Measurements from ENCODE around the gene SCUBE1. TPM values are rescaled to one million over a fixed set of nuclear protein-coding genes. Genes with fewer than 3 reads are reported as not detected.

The SCUBE1 gene
- total and polyA plus RNA-seq, 2 experiments from 2014 or later: 0.81 to 3.2 TPM

DNA sequence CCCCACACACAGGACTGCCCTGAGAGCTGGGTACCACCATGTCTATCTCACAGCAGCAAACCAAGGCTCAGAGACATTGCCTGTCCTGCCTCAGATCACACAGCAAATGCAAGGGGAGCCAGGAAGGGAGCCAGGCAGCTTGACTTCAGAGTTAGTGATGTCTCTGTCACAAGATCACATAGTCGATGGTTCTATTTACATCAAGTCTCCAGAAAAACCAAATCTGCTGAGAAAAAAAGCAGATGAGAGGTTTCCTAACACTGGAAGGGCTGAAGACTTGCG, 16.1 kb downstream of the SCUBE1 start:
- Histone ChIP-seq H3K27me3 (ENCODE audit: insufficient read depth) (no peaks in the 10 kb centered on the region), H3K79me2 (replicated peaks; ENCODE audit: insufficient read depth) (no peaks in the 10 kb centered on the region), H3K4me3 (no peak overlapping the region), H3K9me2 (ENCODE audit: insufficient read depth) (no peaks in the 10 kb centered on the region), H3K36me3 (ENCODE audit: insufficient read depth) (no peaks in the 10 kb centered on the region), H2AFZ (no peak overlapping the region), H3K27ac (ENCODE audit: low read depth) (no peak overlapping the region), H3F3A (replicated peaks; ENCODE audit: low read depth) (no peaks in the 10 kb centered on the region), H3K4me2 (no peak overlapping the region), H3K4me1 (ENCODE audit: insufficient read depth) (no peaks in the 10 kb centered on the region; the same call in 1 of the 2 replicates), H4K20me1 (replicated peaks; ENCODE audit: insufficient read depth) (no peaks in the 10 kb centered on the region)
- TF ChIP-seq POLR2AphosphoS5 (IDR thresholded peaks at IDR 0.05; ENCODE audit: low read depth) (no peak), NANOG (IDR thresholded peaks at IDR 0.05; ENCODE audit: borderline replicate concordance) (no peak), CREB1 (CRISPR knock-in tag; IDR thresholded peaks at IDR 0.05; ENCODE audit: low read depth) (no peak), JUNB (IDR thresholded peaks at IDR 0.05; ENCODE audit: unreplicated experiment) (no peak), EZH2 (IDR thresholded peaks at IDR 0.05; ENCODE audit: low read depth, unreplicated experiment) (no peak), ZNF114 (CRISPR knock-in tag; IDR thresholded peaks at IDR 0.05) (no peak), EZH2phosphoT487 (IDR thresholded peaks at IDR 0.05; ENCODE audit: unreplicated experiment) (no peak), ZNF331 (CRISPR knock-in tag; IDR thresholded peaks at IDR 0.05; ENCODE audit: low read depth) (no peak), STAT1 (IDR thresholded peaks at IDR 0.05; ENCODE audit: unreplicated experiment) (no peak)
- TF ChIP-seq, protein P1, sequence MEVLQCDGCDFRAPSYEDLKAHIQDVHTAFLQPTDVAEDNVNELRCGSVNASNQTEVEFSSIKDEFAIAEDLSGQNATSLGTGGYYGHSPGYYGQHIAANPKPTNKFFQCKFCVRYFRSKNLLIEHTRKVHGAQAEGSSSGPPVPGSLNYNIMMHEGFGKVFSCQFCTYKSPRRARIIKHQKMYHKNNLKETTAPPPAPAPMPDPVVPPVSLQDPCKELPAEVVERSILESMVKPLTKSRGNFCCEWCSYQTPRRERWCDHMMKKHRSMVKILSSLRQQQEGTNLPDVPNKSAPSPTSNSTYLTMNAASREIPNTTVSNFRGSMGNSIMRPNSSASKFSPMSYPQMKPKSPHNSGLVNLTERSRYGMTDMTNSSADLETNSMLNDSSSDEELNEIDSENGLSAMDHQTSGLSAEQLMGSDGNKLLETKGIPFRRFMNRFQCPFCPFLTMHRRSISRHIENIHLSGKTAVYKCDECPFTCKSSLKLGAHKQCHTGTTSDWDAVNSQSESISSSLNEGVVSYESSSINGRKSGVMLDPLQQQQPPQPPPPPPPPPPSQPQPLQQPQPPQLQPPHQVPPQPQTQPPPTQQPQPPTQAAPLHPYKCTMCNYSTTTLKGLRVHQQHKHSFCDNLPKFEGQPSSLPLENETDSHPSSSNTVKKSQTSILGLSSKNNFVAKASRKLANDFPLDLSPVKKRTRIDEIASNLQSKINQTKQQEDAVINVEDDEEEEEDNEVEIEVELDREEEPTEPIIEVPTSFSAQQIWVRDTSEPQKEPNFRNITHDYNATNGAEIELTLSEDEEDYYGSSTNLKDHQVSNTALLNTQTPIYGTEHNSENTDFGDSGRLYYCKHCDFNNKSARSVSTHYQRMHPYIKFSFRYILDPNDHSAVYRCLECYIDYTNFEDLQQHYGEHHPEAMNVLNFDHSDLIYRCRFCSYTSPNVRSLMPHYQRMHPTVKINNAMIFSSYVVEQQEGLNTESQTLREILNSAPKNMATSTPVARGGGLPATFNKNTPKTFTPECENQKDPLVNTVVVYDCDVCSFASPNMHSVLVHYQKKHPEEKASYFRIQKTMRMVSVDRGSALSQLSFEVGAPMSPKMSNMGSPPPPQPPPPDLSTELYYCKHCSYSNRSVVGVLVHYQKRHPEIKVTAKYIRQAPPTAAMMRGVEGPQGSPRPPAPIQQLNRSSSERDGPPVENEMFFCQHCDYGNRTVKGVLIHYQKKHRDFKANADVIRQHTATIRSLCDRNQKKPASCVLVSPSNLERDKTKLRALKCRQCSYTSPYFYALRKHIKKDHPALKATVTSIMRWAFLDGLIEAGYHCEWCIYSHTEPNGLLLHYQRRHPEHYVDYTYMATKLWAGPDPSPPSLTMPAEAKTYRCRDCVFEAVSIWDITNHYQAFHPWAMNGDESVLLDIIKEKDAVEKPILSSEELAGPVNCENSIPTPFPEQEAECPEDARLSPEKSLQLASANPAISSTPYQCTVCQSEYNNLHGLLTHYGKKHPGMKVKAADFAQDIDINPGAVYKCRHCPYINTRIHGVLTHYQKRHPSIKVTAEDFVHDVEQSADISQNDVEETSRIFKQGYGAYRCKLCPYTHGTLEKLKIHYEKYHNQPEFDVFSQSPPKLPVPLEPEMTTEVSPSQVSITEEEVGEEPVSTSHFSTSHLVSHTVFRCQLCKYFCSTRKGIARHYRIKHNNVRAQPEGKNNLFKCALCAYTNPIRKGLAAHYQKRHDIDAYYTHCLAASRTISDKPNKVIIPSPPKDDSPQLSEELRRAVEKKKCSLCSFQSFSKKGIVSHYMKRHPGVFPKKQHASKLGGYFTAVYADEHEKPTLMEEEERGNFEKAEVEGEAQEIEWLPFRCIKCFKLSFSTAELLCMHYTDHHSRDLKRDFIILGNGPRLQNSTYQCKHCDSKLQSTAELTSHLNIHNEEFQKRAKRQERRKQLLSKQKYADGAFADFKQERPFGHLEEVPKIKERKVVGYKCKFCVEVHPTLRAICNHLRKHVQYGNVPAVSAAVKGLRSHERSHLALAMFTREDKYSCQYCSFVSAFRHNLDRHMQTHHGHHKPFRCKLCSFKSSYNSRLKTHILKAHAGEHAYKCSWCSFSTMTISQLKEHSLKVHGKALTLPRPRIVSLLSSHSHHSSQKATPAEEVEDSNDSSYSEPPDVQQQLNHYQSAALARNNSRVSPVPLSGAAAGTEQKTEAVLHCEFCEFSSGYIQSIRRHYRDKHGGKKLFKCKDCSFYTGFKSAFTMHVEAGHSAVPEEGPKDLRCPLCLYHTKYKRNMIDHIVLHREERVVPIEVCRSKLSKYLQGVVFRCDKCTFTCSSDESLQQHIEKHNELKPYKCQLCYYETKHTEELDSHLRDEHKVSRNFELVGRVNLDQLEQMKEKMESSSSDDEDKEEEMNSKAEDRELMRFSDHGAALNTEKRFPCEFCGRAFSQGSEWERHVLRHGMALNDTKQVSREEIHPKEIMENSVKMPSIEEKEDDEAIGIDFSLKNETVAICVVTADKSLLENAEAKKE (CRISPR knock-in tag; IDR thresholded peaks at IDR 0.05): no peak
- TF ChIP-seq, protein P2, sequence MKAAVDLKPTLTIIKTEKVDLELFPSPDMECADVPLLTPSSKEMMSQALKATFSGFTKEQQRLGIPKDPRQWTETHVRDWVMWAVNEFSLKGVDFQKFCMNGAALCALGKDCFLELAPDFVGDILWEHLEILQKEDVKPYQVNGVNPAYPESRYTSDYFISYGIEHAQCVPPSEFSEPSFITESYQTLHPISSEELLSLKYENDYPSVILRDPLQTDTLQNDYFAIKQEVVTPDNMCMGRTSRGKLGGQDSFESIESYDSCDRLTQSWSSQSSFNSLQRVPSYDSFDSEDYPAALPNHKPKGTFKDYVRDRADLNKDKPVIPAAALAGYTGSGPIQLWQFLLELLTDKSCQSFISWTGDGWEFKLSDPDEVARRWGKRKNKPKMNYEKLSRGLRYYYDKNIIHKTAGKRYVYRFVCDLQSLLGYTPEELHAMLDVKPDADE (IDR thresholded peaks at IDR 0.05): no peak
- TF ChIP-seq, protein P3, sequence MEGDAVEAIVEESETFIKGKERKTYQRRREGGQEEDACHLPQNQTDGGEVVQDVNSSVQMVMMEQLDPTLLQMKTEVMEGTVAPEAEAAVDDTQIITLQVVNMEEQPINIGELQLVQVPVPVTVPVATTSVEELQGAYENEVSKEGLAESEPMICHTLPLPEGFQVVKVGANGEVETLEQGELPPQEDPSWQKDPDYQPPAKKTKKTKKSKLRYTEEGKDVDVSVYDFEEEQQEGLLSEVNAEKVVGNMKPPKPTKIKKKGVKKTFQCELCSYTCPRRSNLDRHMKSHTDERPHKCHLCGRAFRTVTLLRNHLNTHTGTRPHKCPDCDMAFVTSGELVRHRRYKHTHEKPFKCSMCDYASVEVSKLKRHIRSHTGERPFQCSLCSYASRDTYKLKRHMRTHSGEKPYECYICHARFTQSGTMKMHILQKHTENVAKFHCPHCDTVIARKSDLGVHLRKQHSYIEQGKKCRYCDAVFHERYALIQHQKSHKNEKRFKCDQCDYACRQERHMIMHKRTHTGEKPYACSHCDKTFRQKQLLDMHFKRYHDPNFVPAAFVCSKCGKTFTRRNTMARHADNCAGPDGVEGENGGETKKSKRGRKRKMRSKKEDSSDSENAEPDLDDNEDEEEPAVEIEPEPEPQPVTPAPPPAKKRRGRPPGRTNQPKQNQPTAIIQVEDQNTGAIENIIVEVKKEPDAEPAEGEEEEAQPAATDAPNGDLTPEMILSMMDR (conservative IDR thresholded peaks at IDR 0.05; ENCODE audit: low read depth in 2 of 2): no peak
- TF ChIP-seq, protein P4, sequence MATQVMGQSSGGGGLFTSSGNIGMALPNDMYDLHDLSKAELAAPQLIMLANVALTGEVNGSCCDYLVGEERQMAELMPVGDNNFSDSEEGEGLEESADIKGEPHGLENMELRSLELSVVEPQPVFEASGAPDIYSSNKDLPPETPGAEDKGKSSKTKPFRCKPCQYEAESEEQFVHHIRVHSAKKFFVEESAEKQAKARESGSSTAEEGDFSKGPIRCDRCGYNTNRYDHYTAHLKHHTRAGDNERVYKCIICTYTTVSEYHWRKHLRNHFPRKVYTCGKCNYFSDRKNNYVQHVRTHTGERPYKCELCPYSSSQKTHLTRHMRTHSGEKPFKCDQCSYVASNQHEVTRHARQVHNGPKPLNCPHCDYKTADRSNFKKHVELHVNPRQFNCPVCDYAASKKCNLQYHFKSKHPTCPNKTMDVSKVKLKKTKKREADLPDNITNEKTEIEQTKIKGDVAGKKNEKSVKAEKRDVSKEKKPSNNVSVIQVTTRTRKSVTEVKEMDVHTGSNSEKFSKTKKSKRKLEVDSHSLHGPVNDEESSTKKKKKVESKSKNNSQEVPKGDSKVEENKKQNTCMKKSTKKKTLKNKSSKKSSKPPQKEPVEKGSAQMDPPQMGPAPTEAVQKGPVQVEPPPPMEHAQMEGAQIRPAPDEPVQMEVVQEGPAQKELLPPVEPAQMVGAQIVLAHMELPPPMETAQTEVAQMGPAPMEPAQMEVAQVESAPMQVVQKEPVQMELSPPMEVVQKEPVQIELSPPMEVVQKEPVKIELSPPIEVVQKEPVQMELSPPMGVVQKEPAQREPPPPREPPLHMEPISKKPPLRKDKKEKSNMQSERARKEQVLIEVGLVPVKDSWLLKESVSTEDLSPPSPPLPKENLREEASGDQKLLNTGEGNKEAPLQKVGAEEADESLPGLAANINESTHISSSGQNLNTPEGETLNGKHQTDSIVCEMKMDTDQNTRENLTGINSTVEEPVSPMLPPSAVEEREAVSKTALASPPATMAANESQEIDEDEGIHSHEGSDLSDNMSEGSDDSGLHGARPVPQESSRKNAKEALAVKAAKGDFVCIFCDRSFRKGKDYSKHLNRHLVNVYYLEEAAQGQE (IDR thresholded peaks at IDR 0.05; ENCODE audit: unreplicated experiment): no peak
- Mint-ChIP-seq H3K9me3 (no peaks in the 10 kb centered on the region), H3K36me3 (ENCODE audit: low read depth) (no peaks in the 10 kb centered on the region), H3K27ac (no peak overlapping the region), H3K4me1 (peaks cover 32% of the 10 kb centered on the region), H3K4me3 (no peak overlapping the region), H3K27me3 (ENCODE audit: insufficient read depth, low read depth, poor library complexity) (no peaks in the 10 kb centered on the region)
- no peak for DNase-seq (ENCODE audit: low spot score)
- ATAC-seq: no peak
